ENCODE measurements around the gene PKP3. TPM values are rescaled to one million over a fixed set of nuclear protein-coding genes. Genes with fewer than 3 reads are reported as not detected.
"Not testable (repeated sequence)": the region's sequence is repeated elsewhere in the genome, so short reads cannot be mapped to it uniquely, and the experiment has no call there.

The PKP3 gene
- polyA plus RNA-seq, 4 donors: 72.5 to 152 (median 111) TPM

GRCh38 chr11:418343-419247 is 24.6 kb downstream of the PKP3 start:
- FAIRE-seq (no peak), DNase-seq (no peak)
- Histone ChIP-seq H3K27me3 (ENCODE audit: control insufficient read depth in 3 of 3, insufficient read depth in 3 of 3, low read length in 3 of 3) (peaks cover 0 to 7% (median 0%) of the 10 kb centered on the region in 3 donors), H3K36me3 (ENCODE audit: control insufficient read depth in 3 of 3, insufficient read depth in 2 of 3, low read depth in 1 of 3, low read length in 3 of 3) (peaks cover 0 to 58% (median 7%) of the 10 kb centered on the region in 3 donors), H3K4me3 (ENCODE audit: low read depth in 1 of 3, low read length in 3 of 3) (no peak overlapping the region), H3K4me1 (ENCODE audit: control insufficient read depth in 3 of 3, insufficient read depth in 2 of 3, low read depth in 1 of 3, low read length in 2 of 3) (peaks cover 0 to 31% (median 0%) of the 10 kb centered on the region in 3 donors), H3K9me3 (ENCODE audit: control insufficient read depth in 2 of 2, insufficient read depth in 1 of 2, low read depth in 1 of 2, low read length in 1 of 2) (no peaks in the 10 kb centered on the region), H3K27ac (ENCODE audit: low read depth in 1 of 3, low read length in 2 of 3) (no peak overlapping the region)
- WGBS, 3 donors: 89 to 93% (median 91%) methylated on average over 30 of the region's 30 CpGs

GRCh38 chr11:419248-420005 is 25.4 kb downstream of the PKP3 start:
- Histone ChIP-seq H3K27ac (ENCODE audit: low read depth in 1 of 3, low read length in 2 of 3) (no peak overlapping the region), H3K4me1 (ENCODE audit: control insufficient read depth in 3 of 3, insufficient read depth in 2 of 3, low read depth in 1 of 3, low read length in 2 of 3) (peaks cover 0 to 28% (median 0%) of the 10 kb centered on the region in 3 donors), H3K27me3 (ENCODE audit: control insufficient read depth in 3 of 3, insufficient read depth in 3 of 3, low read length in 3 of 3) (peaks cover 0 to 7% (median 0%) of the 10 kb centered on the region in 3 donors), H3K36me3 (ENCODE audit: control insufficient read depth in 3 of 3, insufficient read depth in 2 of 3, low read depth in 1 of 3, low read length in 3 of 3) (peaks cover 0 to 62% (median 7%) of the 10 kb centered on the region in 3 donors), H3K9me3 (ENCODE audit: control insufficient read depth in 2 of 2, insufficient read depth in 1 of 2, low read depth in 1 of 2, low read length in 1 of 2) (no peaks in the 10 kb centered on the region), H3K4me3 (ENCODE audit: low read depth in 1 of 3, low read length in 3 of 3) (no peak overlapping the region)
- no peak for DNase-seq
- FAIRE-seq: no peak
- whole genome bisulfite sequencing, 3 donors: 88 to 92% (median 91%) methylated on average over 20 of the region's 20 CpGs

GRCh38 chr11:420054-420910 is 26.3 kb downstream of the PKP3 start:
- no peaks in the 10 kb centered on the region for H3K9me3 ChIP-seq (ENCODE audit: control insufficient read depth in 2 of 2, insufficient read depth in 1 of 2, low read depth in 1 of 2, low read length in 1 of 2)
- peaks cover 0 to 20% (median 0%) of the 10 kb centered on the region in 3 donors for H3K4me1 ChIP-seq (ENCODE audit: control insufficient read depth in 3 of 3, insufficient read depth in 2 of 3, low read depth in 1 of 3, low read length in 2 of 3)
- DNase-seq (no peak), FAIRE-seq (no peak)
- H3K36me3 ChIP-seq (ENCODE audit: control insufficient read depth in 3 of 3, insufficient read depth in 2 of 3, low read depth in 1 of 3, low read length in 3 of 3): peaks cover 0 to 62% (median 7%) of the 10 kb centered on the region in 3 donors
- WGBS, 3 donors: 73 to 90% (median 84%) methylated on average over 55 to 71 of the region's 71 CpGs
- H3K27ac ChIP-seq (ENCODE audit: low read depth in 1 of 3, low read length in 2 of 3): no peak overlapping the region
- peaks cover 0 to 7% (median 0%) of the 10 kb centered on the region in 3 donors for H3K27me3 ChIP-seq (ENCODE audit: control insufficient read depth in 3 of 3, insufficient read depth in 3 of 3, low read length in 3 of 3)
- no peak overlapping the region for H3K4me3 ChIP-seq (ENCODE audit: low read depth in 1 of 3, low read length in 3 of 3)

- H3K9me3 ChIP-seq (ENCODE audit: control insufficient read depth in 2 of 2, insufficient read depth in 1 of 2, low read depth in 1 of 2, low read length in 1 of 2): no peaks in the 10 kb centered on the region
- peaks cover 0 to 7% (median 0%) of the 10 kb centered on the region in 3 donors for H3K27me3 ChIP-seq (ENCODE audit: control insufficient read depth in 3 of 3, insufficient read depth in 3 of 3, low read length in 3 of 3)
- no peak for FAIRE-seq
- WGBS, 3 donors: 89 to 92% (median 90%) methylated on average over 20 to 21 of the region's 21 CpGs
- H3K27ac ChIP-seq (ENCODE audit: low read depth in 1 of 3, low read length in 2 of 3): no peak overlapping the region
- H3K36me3 ChIP-seq (ENCODE audit: control insufficient read depth in 3 of 3, insufficient read depth in 2 of 3, low read depth in 1 of 3, low read length in 3 of 3): peaks cover 0 to 61% (median 7%) of the 10 kb centered on the region in 3 donors
- no peak overlapping the region for H3K4me3 ChIP-seq (ENCODE audit: low read depth in 1 of 3, low read length in 3 of 3)
- DNase-seq: no peak
- peaks cover 0 to 13% (median 0%) of the 10 kb centered on the region in 3 donors for H3K4me1 ChIP-seq (ENCODE audit: control insufficient read depth in 3 of 3, insufficient read depth in 2 of 3, low read depth in 1 of 3, low read length in 2 of 3)
Observed at GRCh38 chr11:420911-421321, 26.9 kb downstream of the PKP3 start.

GRCh38 chr11:422249-422656 is 28.2 kb downstream of the PKP3 start:
- 79 to 81% (median 79%) methylated on average over 10 of the region's 10 CpGs for WGBS, 3 donors
- no peak for FAIRE-seq

GRCh38 chr11:424232-424631 is 30.2 kb downstream of the PKP3 start:
- H3K9me3 ChIP-seq (ENCODE audit: control insufficient read depth in 2 of 2, insufficient read depth in 1 of 2, low read depth in 1 of 2, low read length in 1 of 2): no peaks in the 10 kb centered on the region
- H3K27ac ChIP-seq (ENCODE audit: low read depth in 1 of 3, low read length in 2 of 3): no peak overlapping the region
- FAIRE-seq (no peak), DNase-seq (no peak)
- H3K4me1 ChIP-seq (ENCODE audit: control insufficient read depth in 3 of 3, insufficient read depth in 2 of 3, low read depth in 1 of 3, low read length in 2 of 3): peaks cover 0 to 4% (median 0%) of the 10 kb centered on the region in 3 donors
- peaks cover 0 to 72% (median 9%) of the 10 kb centered on the region in 3 donors for H3K36me3 ChIP-seq (ENCODE audit: control insufficient read depth in 3 of 3, insufficient read depth in 2 of 3, low read depth in 1 of 3, low read length in 3 of 3)
- H3K27me3 ChIP-seq (ENCODE audit: control insufficient read depth in 3 of 3, insufficient read depth in 3 of 3, low read length in 3 of 3): no peaks in the 10 kb centered on the region
- WGBS, 3 donors: 91 to 92% (median 92%) methylated on average over 4 of the region's 4 CpGs
- no peak overlapping the region for H3K4me3 ChIP-seq (ENCODE audit: low read depth in 1 of 3, low read length in 3 of 3)

More at GRCh38 chr11:422249-422656, 28.2 kb downstream of the PKP3 start:
- Histone ChIP-seq H3K27ac (ENCODE audit: low read depth in 1 of 3, low read length in 2 of 3) (peak overlapping the region in 1 of 3 donors; percentile 40), H3K4me1 (ENCODE audit: control insufficient read depth in 3 of 3, insufficient read depth in 2 of 3, low read depth in 1 of 3, low read length in 2 of 3) (peaks cover 0 to 12% (median 0%) of the 10 kb centered on the region in 3 donors), H3K36me3 (ENCODE audit: control insufficient read depth in 3 of 3, insufficient read depth in 2 of 3, low read depth in 1 of 3, low read length in 3 of 3) (peaks cover 0 to 72% (median 7%) of the 10 kb centered on the region in 3 donors), H3K27me3 (ENCODE audit: control insufficient read depth in 3 of 3, insufficient read depth in 3 of 3, low read length in 3 of 3) (peaks cover 0 to 7% (median 0%) of the 10 kb centered on the region in 3 donors), H3K9me3 (ENCODE audit: control insufficient read depth in 2 of 2, insufficient read depth in 1 of 2, low read depth in 1 of 2, low read length in 1 of 2) (no peaks in the 10 kb centered on the region), H3K4me3 (ENCODE audit: low read depth in 1 of 3, low read length in 3 of 3) (no peak overlapping the region)
- DNase-seq: peak in 1 of 2 donors; percentile 52

GRCh38 chr11:424766-425165 is 30.8 kb downstream of the PKP3 start:
- not testable (repeated sequence) for FAIRE-seq
- WGBS, 3 donors: 63 to 95% (median 89%) methylated on average over 27 to 30 of the region's 45 CpGs

More at GRCh38 chr11:424766-425165, 30.8 kb downstream of the PKP3 start:
- DNase-seq; H3K9me3 ChIP-seq (ENCODE audit: control insufficient read depth in 2 of 2, insufficient read depth in 1 of 2, low read depth in 1 of 2, low read length in 1 of 2); H3K4me3 ChIP-seq (ENCODE audit: low read depth in 1 of 3, low read length in 3 of 3); H3K27me3 ChIP-seq (ENCODE audit: control insufficient read depth in 3 of 3, insufficient read depth in 3 of 3, low read length in 3 of 3); H3K27ac ChIP-seq (ENCODE audit: low read depth in 1 of 3, low read length in 2 of 3); H3K4me1 ChIP-seq (ENCODE audit: control insufficient read depth in 3 of 3, insufficient read depth in 2 of 3, low read depth in 1 of 3, low read length in 2 of 3): not testable (repeated sequence)
- peaks cover 0 to 71% (median 9%) of the 10 kb centered on the region in 3 donors for H3K36me3 ChIP-seq (ENCODE audit: control insufficient read depth in 3 of 3, insufficient read depth in 2 of 3, low read depth in 1 of 3, low read length in 3 of 3)

All from small intestine (tissue), 7 donors.